Measurements from ENCODE around the gene LMBR1.
A peak's percentile ranks its signal among the peaks of the same experiment; 100 is the strongest.
"Not testable (repeated sequence)": the region's sequence is repeated elsewhere in the genome, so short reads cannot be mapped to it uniquely, and the experiment has no call there.

LMBR1 gene

GRCh38 chr7:156759579-156760202 lies 133.3 kb downstream of the LMBR1 start:
- no peak for DNase-seq

- DNase-seq, result no peak
Observed at GRCh38 chr7:156759143-156759542, 133.8 kb downstream of the LMBR1 start.

- no peak for DNase-seq
Observed at GRCh38 chr7:156754201-156754600, 138.8 kb downstream of the LMBR1 start.

- DNase-seq, result no peak
Observed at GRCh38 chr7:156753630-156754029, 139.4 kb downstream of the LMBR1 start.

- DNase-seq, result no peak
Observed at GRCh38 chr7:156753229-156753560, 139.8 kb downstream of the LMBR1 start.

GRCh38 chr7:156752367-156753228 lies 140.4 kb downstream of the LMBR1 start:
- DNase-seq, result peak; percentile 20

GRCh38 chr7:156751319-156751718 lies 141.7 kb downstream of the LMBR1 start:
- no peak for DNase-seq

- DNase-seq, result no peak
Observed at GRCh38 chr7:156747718-156748117, 145.3 kb downstream of the LMBR1 start.

- no peak for DNase-seq
Observed at GRCh38 chr7:156746891-156747290, 146.1 kb downstream of the LMBR1 start.

GRCh38 chr7:156739596-156739995 lies 153.4 kb downstream of the LMBR1 start:
- DNase-seq, result no peak

GRCh38 chr7:156735851-156736250 lies 157.1 kb downstream of the LMBR1 start:
- no peak for DNase-seq

GRCh38 chr7:156733638-156734037 lies 159.3 kb downstream of the LMBR1 start:
- DNase-seq, result no peak

GRCh38 chr7:156732091-156732625 lies 160.8 kb downstream of the LMBR1 start:
- no peak for DNase-seq

GRCh38 chr7:156731651-156732050 lies 161.3 kb downstream of the LMBR1 start:
- DNase-seq, result no peak

- DNase-seq, result no peak
Observed at GRCh38 chr7:156725936-156726335, 167.0 kb downstream of the LMBR1 start.

GRCh38 chr7:156725073-156725472 lies 167.9 kb downstream of the LMBR1 start:
- no peak for DNase-seq

GRCh38 chr7:156722043-156722826 lies 170.7 kb downstream of the LMBR1 start:
- DNase-seq, result no peak

GRCh38 chr7:156703773-156704482 lies 189.1 kb downstream of the LMBR1 start:
- no peak for DNase-seq

- DNase-seq, result no peak
Observed at GRCh38 chr7:156703209-156703608, 189.8 kb downstream of the LMBR1 start.

GRCh38 chr7:156702399-156702798 lies 190.6 kb downstream of the LMBR1 start:
- DNase-seq, result no peak

- DNase-seq, result not testable (repeated sequence)
Observed at GRCh38 chr7:156701787-156702186, 191.2 kb downstream of the LMBR1 start.

GRCh38 chr7:156698512-156698911 lies 194.5 kb downstream of the LMBR1 start:
- DNase-seq, result not testable (repeated sequence)
